Stomach (tissue), 9 donors: ENCODE results near the gene AKAP13. TPM values are rescaled to one million over a fixed set of nuclear protein-coding genes. Genes with fewer than 3 reads are reported as not detected.

Experiments used
- DNase-seq, 2 donors: peaks; one replicate each; pipeline versions ENCODE4 v3.0.0 to v3.0.0-alpha.2; 2013 to 2019
- H3K27ac ChIP-seq, 5 donors: fragments of 200-600 bp in 4 of 5; sonication (generic) in 4 of 5; one replicate each; pipeline ENCODE4 v1.5.1; 2013 to 2019; ENCODE audit warnings: mild to moderate bottlenecking in 1 of 5, moderate library complexity in 1 of 5
- H3K27me3 ChIP-seq, 3 donors: fragments of 200-600 bp; sonication (generic); one replicate each; pipeline ENCODE4 v1.5.1; 2017 to 2019; ENCODE audit warnings: mixed run types in 1 of 3
- H3K36me3 ChIP-seq, 4 donors: fragments of 200-600 bp; sonication (generic); 1 replicate in 3 of 4; 2 replicates in 1 of 4; pipeline ENCODE4 v1.5.1; 2016 to 2019
- H3K4me1 ChIP-seq, 4 donors: fragments of 200-600 bp; sonication (generic); one replicate each; pipeline ENCODE4 v1.5.1; 2016 to 2019
- H3K4me3 ChIP-seq, 4 donors: fragments of 200-600 bp; sonication (generic) in 3 of 4; one replicate each; pipeline ENCODE4 v1.5.1; 2016 to 2019; ENCODE audit warnings: mild to moderate bottlenecking in 1 of 4
- H3K9me3 ChIP-seq, 4 donors: fragments of 200-600 bp; sonication (generic); one replicate each; pipeline ENCODE4 v1.5.1; 2016 to 2019
- CTCF ChIP-seq, 7 experiments: fragments of 450-650 bp in 4 of 7; fragments of 200-600 bp in 3 of 7; sonication (generic) in 3 of 7; IDR thresholded peaks; one replicate each; pipeline ENCODE4 v1.5.1; 2016 to 2019; ENCODE audit warnings: antibody characterized with exemption in 7 of 7, control low read depth in 2 of 7, mild to moderate bottlenecking in 1 of 7
- EP300 ChIP-seq: sonication (generic); formaldehyde crosslinking; IDR thresholded peaks from one replicate; pipeline ENCODE4 v1.6.1; 2017; ENCODE audit warnings: antibody characterized with exemption
- POLR2A ChIP-seq, 4 donors: fragments of 450-650 bp; IDR thresholded peaks; one replicate each; pipeline ENCODE4 v1.6.1; 2016; ENCODE audit warnings: antibody characterized with exemption in 4 of 4, control low read depth in 2 of 4, mild to moderate bottlenecking in 1 of 4, moderate library complexity in 1 of 4
- POLR2AphosphoS5 ChIP-seq, 3 donors: sonication (generic); formaldehyde crosslinking; IDR thresholded peaks; one replicate each; pipeline ENCODE4 v1.6.1; 2016; ENCODE audit warnings: antibody characterized with exemption in 3 of 3
- WGBS, 5 donors: extraction: QIAGEN DNeasy Blood & Tissue Kit in 3 of 5; methylation state at CpG; one replicate each; pipeline versions ENCODE4 v1.1.5 to v1.1.7; 2013 to 2018; 5-methylcytosine and 5-hydroxymethylcytosine counted together
- intact Hi-C: fragments of 100-400 bp; cut with DNase I; formaldehyde crosslinking; loops from one replicate; pipeline ENCODE4 v1.15.1; 2023; ENCODE audit warnings: low total_unique reads
- polyA plus RNA-seq, 3 donors: library from polyadenylated mRNA; stranded (reverse); fragments of 200-250 nt; gene quantifications; one replicate each; pipeline ENCODE4 v1.2.3, GENCODE V29; 2013
- total RNA-seq, 5 donors: library from RNA; depleted of rRNA; stranded (reverse); fragments of >200 nt; gene quantifications; one replicate each; pipeline versions ENCODE4 v1.1.0 to v1.2.3, GENCODE V29; 2014 to 2016
- donor health status: healthy with polysubstance abuse.
- donor health status: Bipolar disorder and iron deficiency.
- donor health status: healthy.

Gene AKAP13
- total and polyA plus RNA-seq, 8 donors, result 33.1 to 395 (median 138) TPM

- no peak overlapping the region for H3K4me3 ChIP-seq
- H3K36me3 ChIP-seq, result no peaks in the 10 kb centered on the region
- 89 to 95% (median 94%) methylated on average over 4 of the region's 4 CpGs for WGBS, 5 donors
Measured at GRCh38 chr15:85367741-85368140, 12.7 kb upstream of the AKAP13 start.

GRCh38 chr15:85374831-85375230 lies 5.6 kb upstream of the AKAP13 start:
- Histone ChIP-seq H3K4me3 (no peak overlapping the region), H3K27ac (no peak overlapping the region), H3K36me3 (no peaks in the 10 kb centered on the region), H3K4me1 (peaks cover 0 to 8% (median 3%) of the 10 kb centered on the region in 4 donors), H3K27me3 (no peaks in the 10 kb centered on the region), H3K9me3 (no peaks in the 10 kb centered on the region)
- TF ChIP-seq POLR2A (IDR thresholded peaks at IDR 0.05) (no peak), POLR2AphosphoS5 (IDR thresholded peaks at IDR 0.05) (no peak)
- no peak for DNase-seq
- 49 to 68% (median 63%) methylated on average over 4 of the region's 4 CpGs for WGBS, 5 donors
- intact Hi-C loops, result no loop called here

More at GRCh38 chr15:85367741-85368140, 12.7 kb upstream of the AKAP13 start:
- H3K9me3 ChIP-seq, result no peaks in the 10 kb centered on the region
- no peak overlapping the region for H3K27ac ChIP-seq
- no peak for TF ChIP-seq CTCF (IDR thresholded peaks at IDR 0.05)
- no peak for TF ChIP-seq POLR2A (IDR thresholded peaks at IDR 0.05)
- no peak for TF ChIP-seq EP300
- TF ChIP-seq POLR2AphosphoS5 (IDR thresholded peaks at IDR 0.05), result no peak
- intact Hi-C loops, result no loop called here
- H3K4me1 ChIP-seq, result no peaks in the 10 kb centered on the region
- no peak for DNase-seq
- H3K27me3 ChIP-seq, result no peaks in the 10 kb centered on the region

- no peaks in the 10 kb centered on the region for H3K36me3 ChIP-seq
- intact Hi-C loops, result no loop called here
- TF ChIP-seq EP300 (no peak), POLR2A (IDR thresholded peaks at IDR 0.05) (no peak), CTCF (IDR thresholded peaks at IDR 0.05) (no peak), POLR2AphosphoS5 (IDR thresholded peaks at IDR 0.05) (no peak)
- no peaks in the 10 kb centered on the region for H3K9me3 ChIP-seq
- H3K4me1 ChIP-seq, result peaks cover 8 to 16% (median 11%) of the 10 kb centered on the region in 4 donors
- H3K27ac ChIP-seq, result no peak overlapping the region
- 54 to 80% (median 66%) methylated on average over 2 of the region's 2 CpGs for WGBS, 5 donors
- no peak overlapping the region for H3K4me3 ChIP-seq
- no peaks in the 10 kb centered on the region for H3K27me3 ChIP-seq
- DNase-seq, result no peak
Measured at GRCh38 chr15:85377269-85377668, 3.1 kb upstream of the AKAP13 start.

- no peak for DNase-seq
- no peaks in the 10 kb centered on the region for H3K9me3 ChIP-seq
- intact Hi-C loops, result no loop called here
- H3K4me1 ChIP-seq, result peaks cover 15 to 23% (median 18%) of the 10 kb centered on the region in 4 donors
- whole genome bisulfite sequencing, 5 donors, result 93 to 95% (median 94%) methylated on average over 5 to 6 of the region's 6 CpGs
- H3K4me3 ChIP-seq, result no peak overlapping the region
- no peaks in the 10 kb centered on the region for H3K36me3 ChIP-seq
- H3K27ac ChIP-seq, result no peak overlapping the region
- TF ChIP-seq POLR2AphosphoS5 (IDR thresholded peaks at IDR 0.05) (no peak), POLR2A (IDR thresholded peaks at IDR 0.05) (no peak), CTCF (IDR thresholded peaks at IDR 0.05) (no peak), EP300 (no peak)
- H3K27me3 ChIP-seq, result no peaks in the 10 kb centered on the region
Measured at GRCh38 chr15:85377986-85378385, 2.4 kb upstream of the AKAP13 start.

- no peaks in the 10 kb centered on the region for H3K36me3 ChIP-seq
- intact Hi-C loops, result no loop called here
- no peaks in the 10 kb centered on the region for H3K27me3 ChIP-seq
- H3K4me3 ChIP-seq, result peak overlapping the region; percentile 84 to 95 (median 93)
- peaks cover 16 to 39% (median 30%) of the 10 kb centered on the region in 4 donors for H3K4me1 ChIP-seq
- peak overlapping the region; percentile 87 to 96 (median 95) for H3K27ac ChIP-seq
- WGBS, 5 donors, result 3 to 7% (median 4%) methylated on average over 19 of the region's 19 CpGs
- no peaks in the 10 kb centered on the region for H3K9me3 ChIP-seq
- TF ChIP-seq CTCF (IDR thresholded peaks at IDR 0.05) (no peak), EP300 (no peak), POLR2A (IDR thresholded peaks at IDR 0.05) (no peak), POLR2AphosphoS5 (IDR thresholded peaks at IDR 0.05) (no peak)
- peak in 1 of 2 donors; percentile 60 for DNase-seq
Measured at GRCh38 chr15:85379403-85380131, 836 bp upstream of the AKAP13 start.
